GM12878 (cell line): ENCODE measurements around the gene CAMTA1. TPM values are rescaled to one million over a fixed set of nuclear protein-coding genes. Genes with fewer than 3 reads are reported as not detected.

Experiments
- CEBPB ChIP-seq, 2 experiments: fragments of 150-350 bp in 1 of 2; IDR thresholded peaks; 2 replicates each; pipeline ENCODE4 v1.6.1; 2012 to 2014; ENCODE audit warnings: low read depth in 2 of 2, low read length in 2 of 2, borderline replicate concordance in 1 of 2, inconsistent platforms in 1 of 2
- GABPA ChIP-seq: IDR thresholded peaks from 2 replicates; pipeline ENCODE4 v1.6.1; 2014; ENCODE audit warnings: antibody characterized with exemption, low read depth, mild to moderate bottlenecking, inconsistent platforms
- JUND ChIP-seq: IDR thresholded peaks from 2 replicates; pipeline ENCODE4 v1.6.1; 2012; ENCODE audit warnings: low read depth, mild to moderate bottlenecking, low read length, improper control_type of control experiment, moderate library complexity
- MYB ChIP-seq: fragments of 150-350 bp; IDR thresholded peaks from 2 replicates; pipeline ENCODE4 v1.6.1; 2014; ENCODE audit warnings: mild to moderate bottlenecking, low read depth, low read length, borderline replicate concordance
- POLR2AphosphoS2 ChIP-seq: IDR thresholded peaks from 2 replicates; pipeline ENCODE4 v1.6.1; 2011; ENCODE audit warnings: low read depth, mild to moderate bottlenecking, low read length, improper control_type of control experiment, moderate library complexity
- SIX5 ChIP-seq: IDR thresholded peaks from 2 replicates; pipeline ENCODE4 v1.6.1; 2011; ENCODE audit warnings: mild to moderate bottlenecking, low read depth, low read length, moderate library complexity; ENCODE audit not compliant: severe bottlenecking
- ZNF217 ChIP-seq: fragments of 450-650 bp; IDR thresholded peaks from 2 replicates; pipeline ENCODE4 v1.6.1; 2017; ENCODE audit warnings: antibody characterized with exemption, mild to moderate bottlenecking
- ZSCAN29 ChIP-seq: fragments of 450-650 bp; IDR thresholded peaks from 2 replicates; pipeline ENCODE4 v1.6.1; 2017; ENCODE audit warnings: mild to moderate bottlenecking, moderate library complexity
- polyA plus RNA-seq, 11 experiments: library from polyadenylated mRNA; depleted of rRNA in 4 of 11; unstranded in 6 of 11; stranded (reverse) in 5 of 11; fragments of >200 nt; fragmentation: Nextera tagmentation in 4 of 11; fragmentation: Illumina TruSeq in 1 of 11; extraction: Ambion mirVana in 4 of 11; extraction: Trizol in 1 of 11; gene quantifications; 1 replicate in 1 of 11; 2 replicates in 10 of 11; pipeline versions ENCODE4 v1.2.1 to v1.2.3, GENCODE V29; 2011 to 2016; ENCODE audit warnings: inconsistent platforms in 2 of 11, missing spikeins in 2 of 11, low read depth in 1 of 11
- total RNA-seq, 4 experiments: library from RNA; depleted of rRNA in 3 of 4; stranded (reverse); fragments of >200 nt in 3 of 4; fragmentation: Illumina TruSeq in 1 of 4; extraction: Trizol in 1 of 4; gene quantifications; 2 replicates each; pipeline versions ENCODE4 v1.2.1 to v1.2.3, GENCODE V29; 2013 to 2021
- TF ChIP-seq, protein P1 (sequence below): fragments of 450-650 bp; IDR thresholded peaks from 2 replicates; pipeline ENCODE4 v1.6.1; 2016; ENCODE audit warnings: mild to moderate bottlenecking, moderate library complexity, borderline replicate concordance
- TF ChIP-seq, protein P2 (sequence below): fragments of 450-650 bp; formaldehyde crosslinking; IDR thresholded peaks from 2 replicates; pipeline ENCODE4 v1.4.0; 2022; ENCODE audit warnings: mild to moderate bottlenecking, moderate library complexity
- TF ChIP-seq, protein P3 (sequence below): fragments of 450-650 bp; IDR thresholded peaks from 2 replicates; pipeline ENCODE4 v1.6.1; 2017; ENCODE audit warnings: mild to moderate bottlenecking

The CAMTA1 gene
- total and polyA plus RNA-seq, 10 of the 15 experiments (the other 5 are each of a cell fraction or from before 2014, with no cell fraction given), result 37.7 to 148 (median 76.4) TPM

DNA sequence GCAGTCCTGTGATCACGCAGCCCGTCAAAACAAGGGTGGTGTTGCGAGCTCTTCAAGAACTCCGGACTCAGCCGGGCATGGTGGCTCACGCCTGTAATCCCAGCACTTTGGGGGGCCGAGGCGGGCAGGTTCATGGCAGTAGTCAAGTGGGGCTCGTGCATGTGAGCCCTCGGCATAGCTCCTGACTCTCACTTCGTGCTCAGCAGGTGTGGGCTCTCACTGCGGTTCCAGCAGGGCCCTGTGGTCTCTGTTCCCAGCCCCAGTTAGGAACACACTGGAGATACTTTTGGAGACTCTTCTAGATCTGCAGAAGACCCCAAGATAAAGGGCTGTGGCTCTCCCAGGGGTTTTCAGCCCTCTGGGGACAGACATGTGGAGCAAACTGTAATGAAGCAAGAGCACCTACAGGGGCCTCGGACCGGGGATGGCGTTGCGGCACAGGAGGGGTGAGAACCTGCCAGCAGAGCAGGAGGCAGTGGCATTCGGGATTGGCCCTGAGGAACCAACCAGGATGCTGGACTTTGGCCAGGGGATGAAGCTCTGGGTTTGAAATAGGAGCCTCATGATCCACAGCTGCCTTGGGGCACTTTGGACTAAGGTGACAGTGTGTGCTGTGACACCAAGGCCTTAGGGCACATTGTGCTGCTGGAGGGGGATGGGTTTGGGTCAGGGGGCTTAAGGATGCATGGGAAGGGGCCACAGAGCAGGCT, 443.2 kb downstream of the CAMTA1 start (continued):
- TF ChIP-seq, protein P1, sequence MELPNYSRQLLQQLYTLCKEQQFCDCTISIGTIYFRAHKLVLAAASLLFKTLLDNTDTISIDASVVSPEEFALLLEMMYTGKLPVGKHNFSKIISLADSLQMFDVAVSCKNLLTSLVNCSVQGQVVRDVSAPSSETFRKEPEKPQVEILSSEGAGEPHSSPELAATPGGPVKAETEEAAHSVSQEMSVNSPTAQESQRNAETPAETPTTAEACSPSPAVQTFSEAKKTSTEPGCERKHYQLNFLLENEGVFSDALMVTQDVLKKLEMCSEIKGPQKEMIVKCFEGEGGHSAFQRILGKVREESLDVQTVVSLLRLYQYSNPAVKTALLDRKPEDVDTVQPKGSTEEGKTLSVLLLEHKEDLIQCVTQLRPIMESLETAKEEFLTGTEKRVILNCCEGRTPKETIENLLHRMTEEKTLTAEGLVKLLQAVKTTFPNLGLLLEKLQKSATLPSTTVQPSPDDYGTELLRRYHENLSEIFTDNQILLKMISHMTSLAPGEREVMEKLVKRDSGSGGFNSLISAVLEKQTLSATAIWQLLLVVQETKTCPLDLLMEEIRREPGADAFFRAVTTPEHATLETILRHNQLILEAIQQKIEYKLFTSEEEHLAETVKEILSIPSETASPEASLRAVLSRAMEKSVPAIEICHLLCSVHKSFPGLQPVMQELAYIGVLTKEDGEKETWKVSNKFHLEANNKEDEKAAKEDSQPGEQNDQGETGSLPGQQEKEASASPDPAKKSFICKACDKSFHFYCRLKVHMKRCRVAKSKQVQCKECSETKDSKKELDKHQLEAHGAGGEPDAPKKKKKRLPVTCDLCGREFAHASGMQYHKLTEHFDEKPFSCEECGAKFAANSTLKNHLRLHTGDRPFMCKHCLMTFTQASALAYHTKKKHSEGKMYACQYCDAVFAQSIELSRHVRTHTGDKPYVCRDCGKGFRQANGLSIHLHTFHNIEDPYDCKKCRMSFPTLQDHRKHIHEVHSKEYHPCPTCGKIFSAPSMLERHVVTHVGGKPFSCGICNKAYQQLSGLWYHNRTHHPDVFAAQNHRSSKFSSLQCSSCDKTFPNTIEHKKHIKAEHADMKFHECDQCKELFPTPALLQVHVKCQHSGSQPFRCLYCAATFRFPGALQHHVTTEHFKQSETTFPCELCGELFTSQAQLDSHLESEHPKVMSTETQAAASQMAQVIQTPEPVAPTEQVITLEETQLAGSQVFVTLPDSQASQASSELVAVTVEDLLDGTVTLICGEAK, result no peak
- no peak for TF ChIP-seq POLR2AphosphoS2
- TF ChIP-seq JUND, result no peak
- TF ChIP-seq SIX5, result no peak
- TF ChIP-seq ZNF217, result no peak
- TF ChIP-seq MYB, result no peak
- TF ChIP-seq ZSCAN29, result no peak
- TF ChIP-seq GABPA, result no peak
- TF ChIP-seq, protein P2, sequence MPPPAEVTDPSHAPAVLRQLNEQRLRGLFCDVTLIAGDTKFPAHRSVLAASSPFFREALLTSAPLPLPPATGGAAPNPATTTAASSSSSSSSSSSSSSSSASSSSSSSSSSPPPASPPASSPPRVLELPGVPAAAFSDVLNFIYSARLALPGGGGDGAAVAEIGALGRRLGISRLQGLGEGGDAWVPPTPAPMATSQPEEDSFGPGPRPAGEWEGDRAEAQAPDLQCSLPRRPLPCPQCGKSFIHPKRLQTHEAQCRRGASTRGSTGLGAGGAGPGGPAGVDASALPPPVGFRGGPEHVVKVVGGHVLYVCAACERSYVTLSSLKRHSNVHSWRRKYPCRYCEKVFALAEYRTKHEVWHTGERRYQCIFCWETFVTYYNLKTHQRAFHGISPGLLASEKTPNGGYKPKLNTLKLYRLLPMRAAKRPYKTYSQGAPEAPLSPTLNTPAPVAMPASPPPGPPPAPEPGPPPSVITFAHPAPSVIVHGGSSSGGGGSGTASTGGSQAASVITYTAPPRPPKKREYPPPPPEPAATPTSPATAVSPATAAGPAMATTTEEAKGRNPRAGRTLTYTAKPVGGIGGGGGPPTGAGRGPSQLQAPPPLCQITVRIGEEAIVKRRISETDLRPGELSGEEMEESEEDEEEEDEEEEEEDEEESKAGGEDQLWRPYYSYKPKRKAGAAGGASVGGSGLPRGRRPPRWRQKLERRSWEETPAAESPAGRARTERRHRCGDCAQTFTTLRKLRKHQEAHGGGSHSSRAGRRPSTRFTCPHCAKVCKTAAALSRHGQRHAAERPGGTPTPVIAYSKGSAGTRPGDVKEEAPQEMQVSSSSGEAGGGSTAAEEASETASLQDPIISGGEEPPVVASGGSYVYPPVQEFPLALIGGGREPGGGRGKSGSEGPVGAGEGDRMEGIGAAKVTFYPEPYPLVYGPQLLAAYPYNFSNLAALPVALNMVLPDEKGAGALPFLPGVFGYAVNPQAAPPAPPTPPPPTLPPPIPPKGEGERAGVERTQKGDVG (CRISPR knock-in tag), result no peak
- TF ChIP-seq CEBPB (IDR thresholded peaks at IDR 0.05; ENCODE audit: borderline replicate concordance in 1 of 2, low read depth in 2 of 2, low read length in 2 of 2), result no peak
- TF ChIP-seq, protein P3, sequence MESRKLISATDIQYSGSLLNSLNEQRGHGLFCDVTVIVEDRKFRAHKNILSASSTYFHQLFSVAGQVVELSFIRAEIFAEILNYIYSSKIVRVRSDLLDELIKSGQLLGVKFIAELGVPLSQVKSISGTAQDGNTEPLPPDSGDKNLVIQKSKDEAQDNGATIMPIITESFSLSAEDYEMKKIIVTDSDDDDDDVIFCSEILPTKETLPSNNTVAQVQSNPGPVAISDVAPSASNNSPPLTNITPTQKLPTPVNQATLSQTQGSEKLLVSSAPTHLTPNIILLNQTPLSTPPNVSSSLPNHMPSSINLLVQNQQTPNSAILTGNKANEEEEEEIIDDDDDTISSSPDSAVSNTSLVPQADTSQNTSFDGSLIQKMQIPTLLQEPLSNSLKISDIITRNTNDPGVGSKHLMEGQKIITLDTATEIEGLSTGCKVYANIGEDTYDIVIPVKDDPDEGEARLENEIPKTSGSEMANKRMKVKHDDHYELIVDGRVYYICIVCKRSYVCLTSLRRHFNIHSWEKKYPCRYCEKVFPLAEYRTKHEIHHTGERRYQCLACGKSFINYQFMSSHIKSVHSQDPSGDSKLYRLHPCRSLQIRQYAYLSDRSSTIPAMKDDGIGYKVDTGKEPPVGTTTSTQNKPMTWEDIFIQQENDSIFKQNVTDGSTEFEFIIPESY, result no peak
- TF ChIP-seq, all 136 proteins: peak for 0
